SU-DHL-6 (cell line): ENCODE measurements around the gene IGIP.

ENCODE experiments used
- EZH2phosphoT487 ChIP-seq: fragments of 200-600 bp; sonication (generic), shearing (Covaris generic); conservative IDR thresholded peaks from 2 replicates; pipeline ENCODE4 v1.6.1; 2018; ENCODE audit warnings: mild to moderate bottlenecking, antibody characterized with exemption, low read length, moderate library complexity, mixed read lengths
- TF ChIP-seq, protein P1 (sequence below): fragments of 200-600 bp; sonication (generic); IDR thresholded peaks from one replicate; pipeline ENCODE4 v1.5.1; 2017; ENCODE audit warnings: antibody characterized with exemption, mild to moderate bottlenecking, low read length, moderate library complexity; ENCODE audit not compliant: insufficient read depth, poor library complexity, severe bottlenecking

DNA sequence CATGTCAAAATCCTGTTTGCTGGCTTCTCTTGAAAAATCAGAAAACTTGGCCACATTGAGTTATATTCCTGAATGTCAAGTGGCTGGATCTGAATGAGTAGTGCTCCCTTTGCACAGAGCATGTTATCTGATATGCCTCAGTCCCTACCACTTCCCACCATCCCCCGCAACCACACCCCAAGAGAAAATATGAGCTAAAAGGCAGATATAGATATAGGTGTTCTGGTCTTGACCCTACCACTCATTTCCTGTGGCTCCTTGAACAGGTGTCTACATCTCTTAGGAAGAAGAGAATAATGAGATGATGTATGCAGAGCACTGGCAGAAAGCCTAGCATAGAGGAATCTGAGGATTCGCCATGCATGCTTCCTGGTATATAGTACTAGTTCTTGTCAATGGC, 42.6 kb downstream of the IGIP start:
- TF ChIP-seq, protein P1, sequence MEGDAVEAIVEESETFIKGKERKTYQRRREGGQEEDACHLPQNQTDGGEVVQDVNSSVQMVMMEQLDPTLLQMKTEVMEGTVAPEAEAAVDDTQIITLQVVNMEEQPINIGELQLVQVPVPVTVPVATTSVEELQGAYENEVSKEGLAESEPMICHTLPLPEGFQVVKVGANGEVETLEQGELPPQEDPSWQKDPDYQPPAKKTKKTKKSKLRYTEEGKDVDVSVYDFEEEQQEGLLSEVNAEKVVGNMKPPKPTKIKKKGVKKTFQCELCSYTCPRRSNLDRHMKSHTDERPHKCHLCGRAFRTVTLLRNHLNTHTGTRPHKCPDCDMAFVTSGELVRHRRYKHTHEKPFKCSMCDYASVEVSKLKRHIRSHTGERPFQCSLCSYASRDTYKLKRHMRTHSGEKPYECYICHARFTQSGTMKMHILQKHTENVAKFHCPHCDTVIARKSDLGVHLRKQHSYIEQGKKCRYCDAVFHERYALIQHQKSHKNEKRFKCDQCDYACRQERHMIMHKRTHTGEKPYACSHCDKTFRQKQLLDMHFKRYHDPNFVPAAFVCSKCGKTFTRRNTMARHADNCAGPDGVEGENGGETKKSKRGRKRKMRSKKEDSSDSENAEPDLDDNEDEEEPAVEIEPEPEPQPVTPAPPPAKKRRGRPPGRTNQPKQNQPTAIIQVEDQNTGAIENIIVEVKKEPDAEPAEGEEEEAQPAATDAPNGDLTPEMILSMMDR = no peak
- TF ChIP-seq EZH2phosphoT487 = no peak
